K562 (cell line): Measurements from ENCODE around the gene DCUN1D4. TPM values are rescaled to one million over a fixed set of nuclear protein-coding genes. Genes with fewer than 3 reads are reported as not detected.
A peak's percentile ranks its signal among the peaks of the same experiment; 100 is the strongest.

ENCODE experiments used
- HBP1 ChIP-seq: fragments of 450-650 bp; formaldehyde crosslinking; IDR thresholded peaks from 2 replicates; pipeline ENCODE4 v1.4.0; 2022; ENCODE audit warnings: missing genetic modification characterization
- MGA ChIP-seq: fragments of 450-650 bp; IDR thresholded peaks from 2 replicates; pipeline ENCODE4 v1.6.1; 2016; ENCODE audit warnings: mild to moderate bottlenecking, moderate library complexity
- SAFB2 ChIP-seq: fragments of 200-400 bp; formaldehyde crosslinking; IDR thresholded peaks from 2 replicates; pipeline ENCODE4 v1.6.1; 2018; ENCODE audit warnings: borderline replicate concordance, low read length, low read depth, moderate library complexity; ENCODE audit not compliant: severe bottlenecking
- ZBTB11 ChIP-seq, 3 experiments: fragments of 200-800 bp in 1 of 3; fragments of 250-450 bp in 1 of 3; fragments of 450-650 bp in 1 of 3; sonication (Bioruptor Pico) in 1 of 3; sonication (Bioruptor generic) in 1 of 3; formaldehyde crosslinking in 1 of 3; IDR thresholded peaks; 2 replicates each; pipeline versions ENCODE4 v1.6.1 to v1.8.0; 2016 to 2022; ENCODE audit warnings: mild to moderate bottlenecking in 2 of 3, missing genetic modification characterization in 2 of 3, missing compliant biosample characterization in 1 of 3, moderate library complexity in 1 of 3
- ZFP1 ChIP-seq: fragments of 450-650 bp; formaldehyde crosslinking; IDR thresholded peaks from 2 replicates; pipeline ENCODE4 v1.4.0; 2020; ENCODE audit warnings: mild to moderate bottlenecking, mixed read lengths
- ZNF140 ChIP-seq: fragments of 250-450 bp; sonication (Bioruptor Pico); IDR thresholded peaks from 2 replicates; pipeline ENCODE4 v1.8.0; 2021; ENCODE audit warnings: moderate library complexity, mild to moderate bottlenecking, inconsistent platforms
- polyA plus RNA-seq, 8 experiments: library from polyadenylated mRNA; depleted of rRNA in 4 of 8; stranded (reverse) in 5 of 8; unstranded in 3 of 8; fragments of >200 nt; fragmentation: Nextera tagmentation in 2 of 8; fragmentation: Illumina TruSeq in 1 of 8; extraction: Ambion mirVana in 2 of 8; extraction: Trizol in 1 of 8; gene quantifications; 2 replicates each; pipeline versions ENCODE4 v1.2.1 to v1.2.3, GENCODE V29; 2011 to 2014; ENCODE audit warnings: inconsistent platforms in 1 of 8, missing spikeins in 1 of 8
- total RNA-seq, 7 experiments: library from RNA; depleted of rRNA in 6 of 7; stranded (reverse); fragments of >200 nt in 6 of 7; fragmentation: Illumina TruSeq in 2 of 7; extraction: Trizol in 2 of 7; gene quantifications; 2 replicates each; pipeline versions ENCODE4 v1.2.1 to v1.2.3, GENCODE V29; 2011 to 2021; ENCODE audit warnings: low replicate concordance in 1 of 7

DCUN1D4 gene
- total and polyA plus RNA-seq, 9 of the 15 experiments (the other 6 are each of a cell fraction or from before 2014, with no cell fraction given), result 15.1 to 73.5 (median 23.0) TPM

GRCh38 chr4:51842554-51843308, at the start of gene DCUN1D4 (continued):
- TF ChIP-seq MGA, result peak; percentile 42; the same call in 1 of the 2 replicates
- TF ChIP-seq ZBTB11 (CRISPR knock-in tag; IDR thresholded peaks at IDR 0.05), result no peak
- no peak for TF ChIP-seq ZNF140 (CRISPR knock-in tag)
- no peak for TF ChIP-seq ZFP1 (CRISPR knock-in tag)
- TF ChIP-seq SAFB2, result no peak
- no peak for TF ChIP-seq HBP1 (CRISPR knock-in tag)
